Activated CD8-positive, alpha-beta memory T cell treated with anti-CD3 and anti-CD28 coated beads, Interleukin-2, amount 50 U/mL, for 24 hours (primary cell): Measurements from ENCODE around the gene CLIP2.
"Not testable (repeated sequence)": the region's sequence is repeated elsewhere in the genome, so short reads cannot be mapped to it uniquely, and the experiment has no call there.

Experiments used
- DNase-seq: peaks from one replicate; pipeline ENCODE4 v3.0.0-alpha.2; 2020; ENCODE audit errors: extremely low read depth

The CLIP2 gene

DNA sequence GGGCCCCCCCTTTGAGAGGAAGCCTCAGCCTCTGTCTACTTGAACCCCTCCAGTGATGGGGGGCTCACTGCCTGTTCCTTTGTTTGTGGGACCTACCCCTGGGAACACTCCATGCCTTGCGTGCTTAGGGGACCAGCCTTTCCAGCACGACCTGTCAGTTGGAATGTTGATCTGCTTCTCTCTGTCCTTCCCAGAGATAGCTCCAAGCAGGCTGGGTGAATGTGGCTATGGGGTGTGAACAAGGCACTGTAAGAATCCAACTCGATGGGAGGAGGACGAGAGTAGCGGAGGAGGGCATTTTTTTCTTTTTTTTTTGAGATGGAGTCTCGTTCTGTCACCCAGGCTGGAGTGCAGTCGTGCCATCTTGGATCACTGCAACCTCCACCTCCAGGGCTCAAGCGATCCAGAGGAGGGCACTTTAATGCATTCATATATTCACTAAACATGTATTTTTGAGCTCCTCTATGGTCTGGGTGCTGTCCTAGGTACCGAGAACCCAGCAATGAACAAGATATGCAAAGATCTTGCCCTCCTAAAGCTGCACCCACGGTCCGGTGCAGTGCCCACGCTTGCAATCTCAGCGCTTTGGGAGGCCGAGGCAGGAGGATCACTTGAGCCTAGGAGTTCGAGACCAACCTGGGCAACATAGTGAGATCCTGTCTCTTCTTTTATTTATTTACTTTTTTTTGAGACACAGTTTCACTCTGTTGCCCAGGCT lies 8.5 kb downstream of the CLIP2 start:
- no peak for DNase-seq

DNA sequence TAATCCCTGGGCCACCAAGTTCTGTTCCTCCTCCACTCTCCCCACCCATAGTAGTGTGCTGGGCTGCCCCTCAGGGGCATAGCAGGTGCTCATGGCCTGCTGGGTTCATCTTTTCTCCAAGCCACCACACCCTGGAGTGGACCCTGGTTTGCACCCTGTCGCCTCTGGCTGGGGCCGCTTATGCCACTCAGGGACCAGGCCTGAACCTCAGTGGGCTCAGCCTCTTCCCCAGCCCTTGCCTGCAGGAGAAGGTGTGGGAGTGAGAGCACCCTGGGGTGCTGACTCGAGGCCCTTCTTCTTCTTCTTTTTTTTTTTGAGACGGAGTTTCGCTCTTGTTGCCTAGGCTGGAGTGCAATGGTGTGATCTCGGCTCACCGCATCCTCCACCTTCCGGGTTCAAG lies 10.2 kb downstream of the CLIP2 start:
- no peak for DNase-seq

- no peak for DNase-seq
Measured at GRCh38 chr7:74300926-74301325, 11.7 kb downstream of the CLIP2 start.

DNA sequence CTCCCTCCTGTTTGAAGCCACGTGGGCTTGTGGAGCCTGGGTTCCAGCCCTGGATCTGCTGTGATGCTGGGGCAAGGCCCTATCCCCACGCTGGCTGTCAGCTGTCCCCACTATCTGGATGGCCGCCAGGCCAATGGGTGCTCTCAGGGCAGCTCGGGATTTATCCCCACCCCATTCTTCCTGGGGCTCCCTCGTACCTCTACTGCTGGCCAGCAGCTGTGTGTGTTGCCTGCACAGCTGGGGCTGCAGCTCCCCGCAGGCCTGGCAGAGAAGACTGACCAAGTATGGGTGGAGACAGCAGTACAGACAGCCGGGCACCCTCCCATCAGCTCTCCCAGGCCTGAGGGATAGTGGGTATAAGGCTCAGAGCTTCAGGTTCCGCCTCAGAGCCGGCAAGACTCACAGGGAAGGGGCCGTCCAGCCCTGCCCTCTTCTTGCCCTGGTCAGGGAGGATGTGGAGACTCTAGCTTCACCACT lies 13.6 kb downstream of the CLIP2 start:
- DNase-seq = no peak

DNA sequence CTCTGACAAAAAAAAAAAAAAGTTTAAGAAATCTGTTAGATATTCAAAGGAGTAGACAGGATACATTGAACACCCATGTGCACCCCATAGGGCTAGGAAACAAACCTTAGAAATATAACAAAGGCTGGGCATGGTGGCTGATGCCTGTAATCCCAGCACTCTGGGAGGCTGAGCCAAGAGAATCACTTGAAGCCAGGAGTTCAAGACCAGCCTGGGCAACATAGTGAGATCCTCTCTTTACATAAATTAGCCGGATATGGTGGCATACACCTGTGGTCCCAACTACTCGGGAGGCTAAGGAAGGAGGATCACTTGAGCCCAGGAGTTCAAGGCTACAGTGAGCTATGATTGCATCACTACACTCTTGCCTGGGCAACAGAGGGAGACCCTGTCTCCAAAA lies 15.3 kb downstream of the CLIP2 start:
- no peak for DNase-seq

- no peak for DNase-seq
Measured at GRCh38 chr7:74306004-74306729, 17.0 kb downstream of the CLIP2 start.

DNA sequence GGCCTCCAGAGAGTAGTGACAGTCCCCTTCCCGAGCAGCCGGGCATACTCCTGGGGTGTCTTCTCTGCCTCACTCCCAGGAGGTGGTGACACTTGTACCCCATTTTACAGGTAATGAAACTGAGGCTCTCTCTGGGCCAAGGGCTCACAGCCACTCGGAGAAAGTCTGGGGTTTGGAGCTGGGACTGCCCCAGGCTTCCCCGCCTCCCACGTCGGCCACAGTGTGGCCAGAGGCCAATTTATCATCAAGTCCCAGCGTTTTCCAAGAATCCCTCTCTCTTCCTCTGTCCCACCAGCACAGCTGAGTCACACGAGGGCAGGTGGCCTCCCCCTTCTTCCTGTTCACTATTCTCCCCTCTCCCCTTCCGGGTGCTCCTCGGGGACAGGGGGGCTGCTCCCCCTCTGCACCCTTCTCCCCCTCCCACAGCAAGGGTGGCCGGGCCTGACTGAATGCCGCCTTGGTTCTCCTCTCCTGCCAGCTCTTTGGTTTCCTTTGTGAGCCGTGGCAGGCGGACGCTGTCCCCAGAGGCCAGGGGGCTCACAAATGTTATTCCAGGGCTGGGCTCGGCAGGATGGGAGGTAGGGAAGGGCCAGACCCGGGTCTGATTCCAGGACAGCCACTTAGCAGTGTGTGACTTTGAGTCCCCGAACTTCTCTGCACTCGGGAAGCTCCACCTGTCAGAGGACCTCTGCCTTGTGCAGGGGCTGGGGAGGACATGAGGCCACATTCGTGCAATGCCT lies 17.7 kb downstream of the CLIP2 start:
- no peak for DNase-seq

- DNase-seq = no peak
Measured at GRCh38 chr7:74307738-74308505, 18.7 kb downstream of the CLIP2 start.

DNA sequence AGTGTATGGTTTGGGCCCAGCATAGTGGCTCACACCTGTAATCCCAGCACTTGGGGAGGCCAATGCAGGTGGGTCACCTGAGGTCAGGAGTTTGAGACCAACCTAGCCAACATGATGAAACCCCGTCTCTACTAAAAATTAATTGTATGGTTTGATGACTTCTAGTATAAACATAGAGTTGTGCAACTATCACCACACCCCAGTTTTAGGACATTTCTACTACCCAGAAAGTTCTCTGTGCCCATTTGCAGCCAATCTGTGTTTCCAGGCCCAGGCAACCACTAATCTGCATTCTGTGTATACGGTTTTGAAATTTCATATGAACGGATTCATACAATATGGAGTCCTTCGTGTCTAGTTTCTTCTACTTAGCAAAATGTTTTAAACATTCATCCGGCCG lies 20.0 kb downstream of the CLIP2 start:
- DNase-seq = no peak

- DNase-seq = no peak
Measured at GRCh38 chr7:74311305-74311744, 22.1 kb downstream of the CLIP2 start.

DNA sequence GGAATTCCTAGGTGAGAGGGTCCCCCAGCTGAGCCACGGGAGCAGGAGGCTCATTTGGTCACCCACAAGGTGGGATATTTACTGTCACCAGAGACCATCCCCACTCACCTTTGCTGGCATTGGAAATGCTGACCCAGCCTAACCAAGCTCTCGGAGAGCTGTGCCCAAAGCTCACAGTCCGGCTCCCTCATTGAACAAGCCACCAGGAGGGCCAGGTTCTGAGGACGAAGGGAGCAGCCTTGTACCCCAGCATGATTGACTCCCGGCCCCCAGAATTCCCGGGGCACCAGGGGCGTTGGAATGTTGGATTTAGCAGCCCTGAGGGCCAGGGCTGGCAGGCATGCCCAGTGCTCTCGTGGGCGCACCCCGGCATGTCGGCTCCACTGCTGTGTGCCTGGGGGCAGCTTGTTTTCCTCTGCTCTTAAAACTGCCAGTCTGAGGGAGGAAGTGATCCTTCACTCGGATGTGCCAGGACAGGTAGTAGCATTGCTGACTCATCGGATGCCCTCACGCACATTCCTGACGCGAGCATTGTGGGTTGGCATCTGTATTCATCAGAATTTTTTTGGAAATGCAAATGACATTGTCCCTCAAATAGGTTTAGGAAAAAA lies 23.3 kb downstream of the CLIP2 start:
- DNase-seq = no peak

GRCh38 chr7:74315891-74316290 lies 26.7 kb downstream of the CLIP2 start:
- not testable (repeated sequence) for DNase-seq

GRCh38 chr7:74317146-74317782 lies 28.1 kb downstream of the CLIP2 start:
- no peak for DNase-seq

GRCh38 chr7:74318043-74318442 lies 28.8 kb downstream of the CLIP2 start:
- DNase-seq = no peak

GRCh38 chr7:74320645-74321221 lies 31.5 kb downstream of the CLIP2 start:
- DNase-seq = no peak

- DNase-seq = not testable (repeated sequence)
Measured at GRCh38 chr7:74322892-74323291, 33.7 kb downstream of the CLIP2 start.

GRCh38 chr7:74324531-74325209 lies 35.5 kb downstream of the CLIP2 start:
- no peak for DNase-seq

GRCh38 chr7:74325210-74325565 lies 36.0 kb downstream of the CLIP2 start:
- DNase-seq = no peak

GRCh38 chr7:74329225-74329624 lies 40.0 kb downstream of the CLIP2 start:
- no peak for DNase-seq
